ENCODE measurements around the gene HSPE1.

GRCh38 chr2:197455428-197455827, 44.8 kb upstream of the HSPE1 start:
- TF ChIP-seq CTCF (IDR thresholded peaks at IDR 0.05) (no peak), POLR2A (IDR thresholded peaks at IDR 0.05) (no peak)
